NT2/D1 (cell line): ENCODE data around the gene CPN2.

Experiments
- SUZ12 ChIP-seq: IDR thresholded peaks from 2 replicates; pipeline ENCODE4 v1.6.1; 2011; ENCODE audit not compliant: insufficient read length, insufficient read depth; ENCODE audit errors: extremely low read depth
- YY1 ChIP-seq: IDR thresholded peaks from 2 replicates; pipeline ENCODE4 v1.6.1; 2011; ENCODE audit not compliant: insufficient read length, insufficient read depth
- ZNF274 ChIP-seq: IDR thresholded peaks from 2 replicates; pipeline ENCODE4 v1.6.1; 2011; ENCODE audit warnings: mild to moderate bottlenecking, low read depth, low read length

DNA sequence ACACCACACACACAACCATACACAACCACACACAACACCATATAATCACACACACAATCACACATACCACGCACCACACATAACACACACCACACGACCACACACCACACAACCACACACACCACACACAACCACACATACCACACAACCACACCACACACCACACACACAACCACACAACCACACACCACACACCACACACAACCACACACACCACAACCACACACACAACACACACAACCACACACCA, 24.2 kb downstream of the CPN2 start:
- no peak for TF ChIP-seq ZNF274
- no peak for TF ChIP-seq YY1
- no peak for TF ChIP-seq SUZ12
